ENCODE data around the gene PTPRF.

PTPRF gene

DNA sequence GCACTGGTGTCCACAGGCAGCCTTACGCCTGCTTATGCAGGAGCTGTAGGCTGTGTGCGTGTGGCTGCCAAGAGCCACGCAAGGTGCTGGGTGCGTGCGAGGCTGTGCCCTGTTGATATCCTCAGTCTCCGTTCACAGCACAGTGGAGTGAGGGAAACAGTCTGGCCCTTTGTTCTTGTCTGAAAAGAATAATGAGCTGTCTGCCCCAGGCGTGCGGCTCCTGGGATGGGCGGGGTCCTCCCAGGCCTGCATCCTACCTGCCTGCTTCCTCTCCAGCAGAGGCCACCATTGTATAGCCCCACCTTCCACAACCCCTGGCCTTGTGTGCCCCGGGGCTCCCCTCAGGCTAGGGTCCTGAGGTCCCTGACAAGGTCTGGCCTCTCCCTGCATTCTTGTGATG lies 72.3 kb downstream of the PTPRF start:
- DNase-seq (ENCODE audit: low read depth in 2 of 3, low spot score in 1 of 3): no peak

DNA sequence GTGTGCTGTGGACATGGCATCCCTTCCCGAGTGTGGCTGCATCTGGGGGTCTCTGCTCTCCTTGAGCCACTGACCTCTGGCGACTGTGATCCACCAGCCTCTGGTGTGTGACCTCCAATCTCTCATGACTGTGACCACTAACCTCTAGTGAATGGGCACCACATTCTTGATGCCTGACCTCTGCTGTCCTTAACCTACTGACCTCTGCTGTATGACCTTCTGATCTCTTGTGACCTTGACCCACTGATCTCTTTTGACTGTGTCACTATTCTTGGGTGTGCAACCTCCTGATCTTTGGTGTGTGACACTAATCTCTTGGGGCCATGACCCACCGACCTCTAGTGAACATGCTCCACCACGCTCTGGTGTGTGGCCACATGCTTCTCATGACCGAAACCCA lies 73.5 kb downstream of the PTPRF start:
- no peak for DNase-seq (ENCODE audit: low read depth in 2 of 3, low spot score in 1 of 3)

DNA sequence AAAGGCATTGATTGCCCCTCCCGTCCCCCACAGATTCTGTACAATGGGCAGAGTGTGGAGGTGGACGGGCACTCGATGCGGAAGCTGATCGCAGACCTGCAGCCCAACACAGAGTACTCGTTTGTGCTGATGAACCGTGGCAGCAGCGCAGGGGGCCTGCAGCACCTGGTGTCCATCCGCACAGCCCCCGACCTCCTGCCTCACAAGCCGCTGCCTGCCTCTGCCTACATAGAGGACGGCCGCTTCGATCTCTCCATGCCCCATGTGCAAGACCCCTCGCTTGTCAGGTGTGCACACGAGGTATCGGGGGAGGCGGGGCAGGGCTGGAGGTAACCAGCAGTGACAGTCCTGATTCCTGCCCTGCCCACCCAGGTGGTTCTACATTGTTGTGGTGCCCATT lies 74.5 kb downstream of the PTPRF start:
- DNase-seq (ENCODE audit: low read depth in 2 of 3, low spot score in 1 of 3): no peak

DNA sequence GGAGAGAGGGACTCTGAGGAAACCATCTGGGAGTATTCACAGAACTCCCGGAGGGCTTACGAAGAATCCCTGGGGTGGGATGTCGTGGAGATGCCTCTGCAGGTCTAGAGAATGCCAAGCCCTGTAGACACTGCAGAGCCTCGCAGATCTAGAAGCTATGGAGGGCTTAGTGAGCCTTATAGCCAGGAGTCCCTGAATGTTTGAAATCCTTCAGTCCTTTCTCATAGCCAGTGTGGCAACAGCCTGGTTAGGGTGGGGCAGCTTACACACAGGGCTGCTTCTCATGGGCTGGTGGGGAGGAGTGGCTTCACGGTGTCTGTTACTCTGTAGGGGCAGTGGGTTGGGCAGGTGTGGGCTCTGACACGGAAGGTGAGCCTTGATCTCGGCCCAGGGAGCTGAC lies 75.1 kb downstream of the PTPRF start:
- DNase-seq (ENCODE audit: low read depth in 2 of 3, low spot score in 1 of 3): no peak

DNA sequence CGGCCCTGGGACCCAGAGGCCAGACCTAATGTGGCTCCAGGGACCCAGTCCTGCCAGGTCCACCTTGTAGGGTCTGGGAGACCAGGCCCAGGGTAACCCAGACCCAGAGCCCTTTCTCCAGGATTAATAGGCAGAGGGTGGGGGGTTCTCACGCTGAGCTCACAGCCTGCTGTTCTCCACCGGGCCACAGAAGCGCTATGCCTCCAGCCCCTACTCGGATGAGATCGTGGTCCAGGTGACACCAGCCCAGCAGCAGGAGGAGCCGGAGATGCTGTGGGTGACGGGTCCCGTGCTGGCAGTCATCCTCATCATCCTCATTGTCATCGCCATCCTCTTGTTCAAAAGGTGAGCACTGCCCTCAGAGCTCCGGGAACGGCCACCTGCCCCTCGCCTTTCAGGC lies 75.9 kb downstream of the PTPRF start:
- no peak for DNase-seq (ENCODE audit: low read depth in 2 of 3, low spot score in 1 of 3)

DNA sequence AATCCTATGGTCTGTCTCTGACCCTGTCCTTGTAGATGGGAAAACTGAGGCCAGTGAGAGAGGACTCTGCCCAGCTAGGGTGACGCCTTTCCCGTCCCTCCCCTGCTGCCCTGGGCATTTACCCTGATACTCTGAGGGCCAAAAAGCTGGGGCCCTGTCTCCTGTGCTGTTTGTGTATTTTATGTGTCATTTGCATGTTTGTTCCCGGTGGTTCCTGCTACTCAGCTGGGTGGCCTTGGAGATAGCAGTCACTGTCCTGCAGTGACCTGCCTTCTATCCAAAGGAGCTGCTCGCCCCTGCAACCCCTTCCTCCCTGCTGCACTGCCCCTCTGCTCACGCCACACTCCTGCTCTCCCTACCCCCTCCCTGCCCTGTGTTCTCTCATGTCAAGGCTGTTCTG lies 78.1 kb downstream of the PTPRF start:
- DNase-seq (ENCODE audit: low read depth in 2 of 3, low spot score in 1 of 3): no peak

DNA sequence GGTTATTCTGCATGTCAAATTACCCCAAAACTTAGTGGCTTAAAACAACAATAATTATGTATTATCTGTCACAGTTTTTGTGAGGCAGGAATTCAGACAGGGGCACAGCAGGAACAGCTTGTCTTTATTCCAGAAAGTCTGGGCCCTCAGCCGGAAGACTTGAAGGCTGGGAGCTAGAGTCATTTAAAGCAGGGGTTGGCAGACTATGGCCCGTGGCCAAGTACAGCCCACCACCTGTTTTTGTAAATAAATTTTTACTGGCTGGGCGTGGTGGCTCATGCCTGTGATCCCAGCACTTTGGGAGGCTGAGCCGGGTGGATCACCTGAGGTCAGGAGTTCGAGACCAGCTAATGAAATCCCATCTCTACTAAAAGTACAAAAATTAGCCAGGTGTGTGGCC lies 79.7 kb downstream of the PTPRF start:
- no peak for DNase-seq (ENCODE audit: low read depth in 2 of 3, low spot score in 1 of 3)

DNA sequence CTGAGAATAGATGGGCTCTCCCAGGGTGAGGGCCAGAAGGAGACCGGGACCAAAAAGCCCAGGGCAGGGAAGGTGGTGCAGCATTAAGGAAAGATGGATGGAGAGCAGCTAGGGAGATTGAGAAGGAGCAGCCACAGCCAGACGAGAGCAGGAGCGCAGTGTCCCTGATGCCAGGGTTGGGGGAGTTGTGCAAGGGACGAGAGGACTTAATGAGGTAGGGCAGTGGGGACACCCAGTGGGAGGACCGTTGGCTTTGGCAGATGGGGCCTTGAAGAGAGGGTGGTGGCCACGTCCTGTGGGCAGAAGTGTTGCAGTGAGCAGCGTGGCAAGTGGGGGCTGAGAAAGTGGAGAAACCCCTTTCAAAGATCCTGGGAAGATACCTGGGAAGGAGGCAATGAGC lies 81.3 kb downstream of the PTPRF start:
- no peak for DNase-seq (ENCODE audit: low read depth in 2 of 3, low spot score in 1 of 3)

DNA sequence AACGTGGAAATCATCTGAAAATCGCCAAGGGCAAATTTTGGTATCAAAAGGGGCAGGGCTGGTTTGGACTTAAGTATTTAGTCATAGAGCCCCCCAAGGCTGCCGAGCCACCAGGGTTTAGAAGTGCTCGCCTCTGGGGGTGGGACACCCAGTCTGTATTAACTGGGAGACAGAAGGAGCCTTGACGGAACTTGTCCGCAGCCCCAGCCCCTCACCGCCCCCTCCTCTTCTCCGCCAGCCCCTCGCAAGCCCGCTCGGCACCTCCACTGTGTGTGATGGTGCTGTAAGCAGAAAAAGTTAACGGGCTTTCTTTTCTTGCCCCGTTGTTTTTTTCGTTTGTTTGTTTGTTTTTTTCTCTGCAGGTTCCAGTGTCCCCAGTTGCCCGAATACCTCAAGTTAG lies 81.7 kb downstream of the PTPRF start:
- DNase-seq (ENCODE audit: low read depth in 2 of 3, low spot score in 1 of 3): no peak

DNA sequence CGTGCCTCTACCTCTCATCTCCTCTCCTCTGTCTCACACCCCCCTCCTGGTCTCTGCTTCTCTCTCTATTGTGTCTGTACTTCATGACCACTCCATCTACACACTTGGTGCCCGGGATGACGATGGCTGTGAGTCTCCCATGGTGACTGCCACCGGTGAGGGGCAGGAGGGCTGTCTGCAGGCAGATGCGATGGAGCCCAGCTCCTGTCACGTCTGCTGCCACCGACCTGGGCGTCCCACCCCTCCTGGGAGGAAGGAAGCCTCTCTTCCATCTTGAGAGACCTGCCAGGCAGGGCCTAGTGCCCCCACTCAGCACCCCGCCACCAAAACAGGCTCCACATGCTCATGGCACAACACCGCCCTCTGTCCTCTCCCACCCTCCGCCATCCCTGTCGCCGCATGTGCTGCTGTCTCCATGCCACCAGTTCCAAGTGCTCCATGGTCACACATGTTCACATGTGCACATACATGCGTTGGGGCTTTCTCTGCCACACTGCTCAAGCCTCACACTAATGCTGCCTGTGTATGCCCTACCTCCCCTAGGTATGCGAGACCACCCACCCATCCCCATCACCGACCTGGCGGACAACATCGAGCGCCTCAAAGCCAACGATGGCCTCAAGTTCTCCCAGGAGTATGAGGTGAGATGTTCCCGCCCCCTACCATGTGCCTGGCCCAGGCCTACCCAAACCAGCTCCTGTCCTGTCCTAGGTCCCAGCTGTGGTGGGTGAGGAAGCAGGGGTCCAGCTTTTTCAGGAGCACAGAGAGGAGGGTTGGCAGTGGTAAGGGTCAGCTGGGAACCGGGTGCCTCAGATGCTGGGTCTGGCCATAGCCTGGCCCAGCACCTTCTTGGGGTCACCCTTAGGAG lies 82.6 kb downstream of the PTPRF start:
- DNase-seq (ENCODE audit: low read depth in 2 of 3, low spot score in 1 of 3): no peak

DNA sequence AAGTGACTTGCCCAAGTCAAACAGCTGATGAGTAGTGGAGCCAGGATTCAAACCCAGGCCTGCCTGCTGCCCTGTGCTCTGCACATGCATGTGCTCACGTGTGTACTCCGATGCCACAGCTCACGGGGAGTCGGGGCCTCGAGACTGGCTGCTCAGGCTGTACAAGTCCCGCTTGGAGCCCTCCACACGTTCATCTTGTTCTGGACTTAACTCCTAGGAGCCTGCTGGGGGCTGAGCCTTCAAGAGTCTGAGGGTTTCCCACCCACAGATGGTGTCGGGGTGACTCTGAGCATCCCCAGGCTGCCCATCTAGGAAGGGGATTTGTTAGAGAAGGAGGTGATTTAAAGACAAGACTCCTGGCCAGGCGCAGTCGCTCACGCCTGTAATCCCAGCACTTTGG lies 83.5 kb downstream of the PTPRF start:
- no peak for DNase-seq (ENCODE audit: low read depth in 2 of 3, low spot score in 1 of 3)

DNA sequence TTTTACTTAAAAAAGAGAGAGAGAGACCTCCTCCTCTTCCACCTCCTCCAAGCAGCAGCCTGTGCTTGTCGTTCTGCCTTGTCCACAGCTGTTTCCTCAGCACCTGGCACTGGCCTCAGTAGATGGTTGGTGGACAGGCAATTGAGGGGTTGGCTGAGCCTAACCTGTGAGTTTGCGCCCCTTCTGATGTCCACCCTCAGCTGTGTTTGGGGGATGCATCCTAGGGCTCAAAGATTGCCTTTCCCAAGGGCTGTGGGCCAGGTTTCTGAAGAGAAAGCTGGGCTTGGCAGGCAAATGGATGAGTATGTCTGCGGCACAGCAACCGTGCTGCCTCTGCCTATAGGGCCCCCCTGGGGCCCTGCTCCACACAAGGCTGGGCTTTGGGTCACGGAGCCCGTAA lies 84.2 kb downstream of the PTPRF start:
- no peak for DNase-seq (ENCODE audit: low read depth in 2 of 3, low spot score in 1 of 3)

DNA sequence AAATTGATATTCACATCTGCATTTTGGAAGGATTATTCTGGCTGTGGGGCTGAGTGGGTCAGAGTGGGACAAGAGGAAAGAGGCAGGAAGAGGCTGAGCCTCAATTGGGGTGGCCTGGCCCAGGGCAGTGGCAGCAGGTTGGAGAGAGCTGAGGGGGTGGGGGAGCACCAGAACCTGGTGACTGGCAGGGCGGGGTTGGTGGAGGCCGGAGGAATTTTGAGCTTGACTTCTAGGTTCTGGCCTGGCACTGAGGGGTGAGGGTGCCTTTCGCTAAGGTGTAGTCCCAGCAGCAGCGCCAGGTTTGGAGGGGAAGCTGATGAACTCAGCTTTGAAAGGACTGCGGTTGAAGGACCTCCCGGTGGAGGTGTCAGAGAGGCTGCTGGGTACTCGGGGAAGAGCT lies 85.7 kb downstream of the PTPRF start:
- no peak for DNase-seq (ENCODE audit: low read depth in 2 of 3, low spot score in 1 of 3)

DNA sequence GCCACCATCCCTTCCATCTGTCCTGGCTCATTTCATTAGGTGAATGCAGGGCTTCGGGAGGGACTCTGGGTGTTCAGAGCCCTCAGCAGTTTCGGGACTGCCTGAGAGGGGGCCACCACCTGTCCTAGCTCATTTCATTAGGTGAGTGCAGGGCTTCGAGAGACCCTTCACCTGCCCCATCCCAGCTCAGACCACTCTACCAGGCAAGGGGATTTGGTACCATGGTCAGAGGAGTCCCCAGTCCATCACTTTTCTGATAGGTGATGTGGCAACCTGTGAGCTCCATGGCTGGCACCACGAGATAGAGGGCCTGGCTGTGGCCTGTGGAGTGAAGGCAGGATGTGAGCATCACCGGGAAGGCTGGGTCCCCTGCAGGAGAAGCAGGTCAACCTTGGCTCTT lies 86.3 kb downstream of the PTPRF start:
- no peak for DNase-seq (ENCODE audit: low read depth in 2 of 3, low spot score in 1 of 3)

DNA sequence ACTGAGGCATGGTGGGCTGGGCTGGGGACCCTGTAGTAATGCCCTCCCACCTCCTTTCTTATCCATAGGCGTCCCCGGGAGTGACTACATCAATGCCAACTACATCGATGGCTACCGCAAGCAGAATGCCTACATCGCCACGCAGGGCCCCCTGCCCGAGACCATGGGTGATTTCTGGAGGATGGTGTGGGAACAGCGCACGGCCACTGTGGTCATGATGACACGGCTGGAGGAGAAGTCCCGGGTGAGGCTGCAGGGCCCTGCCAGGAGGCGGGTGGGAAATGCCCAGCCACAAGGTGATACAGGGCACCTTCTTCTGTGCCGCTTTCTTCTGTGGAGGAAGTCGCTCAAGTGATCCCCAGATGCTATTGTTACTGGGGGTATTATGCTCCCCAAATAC lies 87.0 kb downstream of the PTPRF start:
- no peak for DNase-seq (ENCODE audit: low read depth in 2 of 3, low spot score in 1 of 3)

DNA sequence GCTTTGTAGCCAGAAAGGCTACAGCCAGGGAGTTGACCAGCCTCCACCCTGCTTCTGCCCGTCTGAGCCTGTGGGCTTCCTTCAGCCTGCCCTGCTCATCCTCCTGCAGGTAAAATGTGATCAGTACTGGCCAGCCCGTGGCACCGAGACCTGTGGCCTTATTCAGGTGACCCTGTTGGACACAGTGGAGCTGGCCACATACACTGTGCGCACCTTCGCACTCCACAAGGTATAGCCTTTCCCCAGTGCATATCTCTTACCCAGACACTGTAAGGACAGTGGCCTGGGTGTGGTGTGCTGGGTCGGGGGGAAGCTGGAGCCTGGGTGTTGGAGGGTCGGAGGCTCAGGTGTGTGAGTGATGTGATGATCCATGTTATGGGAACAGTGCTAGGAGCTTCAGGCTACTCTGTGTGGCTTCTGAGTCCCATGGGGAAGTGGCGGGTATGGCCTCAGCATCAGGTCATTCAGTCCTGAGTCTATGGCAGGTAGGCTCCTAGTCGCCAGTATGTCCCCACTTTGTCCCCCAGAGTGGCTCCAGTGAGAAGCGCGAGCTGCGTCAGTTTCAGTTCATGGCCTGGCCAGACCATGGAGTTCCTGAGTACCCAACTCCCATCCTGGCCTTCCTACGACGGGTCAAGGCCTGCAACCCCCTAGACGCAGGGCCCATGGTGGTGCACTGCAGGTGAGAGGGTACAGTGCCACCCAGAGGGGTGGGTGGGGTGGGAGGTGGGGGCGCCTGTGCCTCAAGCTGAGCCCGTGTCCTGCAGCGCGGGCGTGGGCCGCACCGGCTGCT lies 88.0 kb downstream of the PTPRF start:
- DNase-seq (ENCODE audit: low read depth in 2 of 3, low spot score in 1 of 3): no peak

DNA sequence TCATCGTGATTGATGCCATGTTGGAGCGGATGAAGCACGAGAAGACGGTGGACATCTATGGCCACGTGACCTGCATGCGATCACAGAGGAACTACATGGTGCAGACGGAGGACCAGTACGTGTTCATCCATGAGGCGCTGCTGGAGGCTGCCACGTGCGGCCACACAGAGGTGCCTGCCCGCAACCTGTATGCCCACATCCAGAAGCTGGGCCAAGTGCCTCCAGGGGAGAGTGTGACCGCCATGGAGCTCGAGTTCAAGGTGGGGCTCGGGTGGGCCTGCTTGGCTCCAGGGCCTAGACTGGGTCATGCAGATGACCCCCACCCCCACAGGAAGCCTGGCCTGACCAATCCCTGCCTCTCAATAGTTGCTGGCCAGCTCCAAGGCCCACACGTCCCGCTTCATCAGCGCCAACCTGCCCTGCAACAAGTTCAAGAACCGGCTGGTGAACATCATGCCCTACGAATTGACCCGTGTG lies 88.7 kb downstream of the PTPRF start:
- no peak for DNase-seq (ENCODE audit: low read depth in 2 of 3, low spot score in 1 of 3)

DNA sequence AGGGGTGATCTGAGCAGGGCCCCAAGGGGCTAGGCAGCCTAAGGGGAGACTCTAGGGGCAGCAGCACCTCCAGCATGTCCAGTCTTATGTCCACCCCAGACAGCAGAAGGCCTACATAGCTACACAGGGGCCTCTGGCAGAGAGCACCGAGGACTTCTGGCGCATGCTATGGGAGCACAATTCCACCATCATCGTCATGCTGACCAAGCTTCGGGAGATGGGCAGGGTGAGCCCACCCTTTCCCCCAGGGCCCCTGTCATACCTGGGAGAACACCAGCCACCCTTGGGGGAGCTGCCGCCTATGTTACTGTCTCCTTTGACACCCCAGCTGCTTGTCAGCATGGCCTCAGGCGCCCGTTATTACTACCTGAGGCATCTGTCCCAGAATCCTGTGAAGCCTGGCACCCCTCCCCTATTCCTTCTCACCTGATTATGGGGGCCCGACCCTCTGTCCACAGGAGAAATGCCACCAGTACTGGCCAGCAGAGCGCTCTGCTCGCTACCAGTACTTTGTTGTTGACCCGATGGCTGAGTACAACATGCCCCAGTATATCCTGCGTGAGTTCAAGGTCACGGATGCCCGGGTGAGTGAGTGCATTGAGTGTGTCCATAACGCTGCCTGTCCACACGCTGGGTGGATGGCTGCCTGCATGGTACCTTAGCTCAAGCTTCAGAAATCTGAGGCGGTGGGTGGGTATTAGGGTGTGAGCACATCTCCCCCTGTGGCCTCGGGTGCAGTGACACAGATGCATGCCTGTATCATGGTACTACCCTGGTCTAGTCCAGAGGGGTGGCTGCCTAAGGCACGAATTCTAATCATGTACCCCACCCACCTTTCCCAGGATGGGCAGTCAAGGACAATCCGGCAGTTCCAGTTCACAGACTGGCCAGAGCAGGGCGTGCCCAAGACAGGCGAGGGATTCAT lies 89.6 kb downstream of the PTPRF start:
- no peak for DNase-seq (ENCODE audit: low read depth in 2 of 3, low spot score in 1 of 3)

DNA sequence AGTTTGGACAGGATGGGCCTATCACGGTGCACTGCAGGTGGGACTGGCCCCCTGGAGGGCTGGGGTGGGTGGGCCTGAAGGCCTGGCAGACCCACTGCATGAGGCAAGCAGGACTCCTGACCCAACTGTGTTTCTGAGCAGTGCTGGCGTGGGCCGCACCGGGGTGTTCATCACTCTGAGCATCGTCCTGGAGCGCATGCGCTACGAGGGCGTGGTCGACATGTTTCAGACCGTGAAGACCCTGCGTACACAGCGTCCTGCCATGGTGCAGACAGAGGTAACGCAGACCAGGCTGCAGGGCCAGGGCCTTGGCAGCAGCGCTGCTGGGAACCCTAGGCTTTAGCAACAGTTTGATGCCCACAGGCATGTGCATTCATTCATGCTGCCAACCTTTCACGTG lies 90.3 kb downstream of the PTPRF start:
- DNase-seq (ENCODE audit: low read depth in 2 of 3, low spot score in 1 of 3): no peak

DNA sequence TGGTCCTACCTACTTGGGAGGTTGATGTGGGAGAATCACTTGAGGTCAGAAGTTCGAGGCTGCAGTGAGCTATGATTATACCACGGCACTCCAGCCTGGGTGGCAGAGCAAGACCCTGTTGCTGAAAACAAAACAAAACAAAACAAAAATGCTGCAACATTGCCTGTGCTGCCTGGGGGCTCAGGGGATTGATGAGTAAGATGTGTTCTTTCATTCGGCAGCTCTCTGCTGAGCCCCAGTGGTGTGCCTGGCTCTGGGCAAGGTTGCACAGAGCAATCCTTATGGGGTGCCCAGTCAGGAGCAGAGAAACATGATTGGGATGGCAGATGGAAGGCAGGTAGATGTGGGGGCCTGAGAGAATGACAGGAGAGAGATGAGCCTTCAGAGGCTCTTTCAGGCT lies 90.7 kb downstream of the PTPRF start:
- no peak for DNase-seq (ENCODE audit: low read depth in 2 of 3, low spot score in 1 of 3)

DNA sequence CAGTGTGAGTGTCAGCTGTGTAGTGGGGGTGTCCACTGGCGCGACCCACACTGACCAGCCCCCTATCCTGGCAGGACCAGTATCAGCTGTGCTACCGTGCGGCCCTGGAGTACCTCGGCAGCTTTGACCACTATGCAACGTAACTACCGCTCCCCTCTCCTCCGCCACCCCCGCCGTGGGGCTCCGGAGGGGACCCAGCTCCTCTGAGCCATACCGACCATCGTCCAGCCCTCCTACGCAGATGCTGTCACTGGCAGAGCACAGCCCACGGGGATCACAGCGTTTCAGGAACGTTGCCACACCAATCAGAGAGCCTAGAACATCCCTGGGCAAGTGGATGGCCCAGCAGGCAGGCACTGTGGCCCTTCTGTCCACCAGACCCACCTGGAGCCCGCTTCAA lies 91.2 kb downstream of the PTPRF start:
- no peak for DNase-seq (ENCODE audit: low read depth in 2 of 3, low spot score in 1 of 3)
